ENCODE measurements around the gene NANOS2. TPM values are rescaled to one million over a fixed set of nuclear protein-coding genes. Genes with fewer than 3 reads are reported as not detected.
A peak's percentile ranks its signal among the peaks of the same experiment; 100 is the strongest.

Gene NANOS2
- total and polyA plus RNA-seq, 9 of the 15 experiments (the other 6 are each of a cell fraction or from before 2014, with no cell fraction given) = not detected

DNA sequence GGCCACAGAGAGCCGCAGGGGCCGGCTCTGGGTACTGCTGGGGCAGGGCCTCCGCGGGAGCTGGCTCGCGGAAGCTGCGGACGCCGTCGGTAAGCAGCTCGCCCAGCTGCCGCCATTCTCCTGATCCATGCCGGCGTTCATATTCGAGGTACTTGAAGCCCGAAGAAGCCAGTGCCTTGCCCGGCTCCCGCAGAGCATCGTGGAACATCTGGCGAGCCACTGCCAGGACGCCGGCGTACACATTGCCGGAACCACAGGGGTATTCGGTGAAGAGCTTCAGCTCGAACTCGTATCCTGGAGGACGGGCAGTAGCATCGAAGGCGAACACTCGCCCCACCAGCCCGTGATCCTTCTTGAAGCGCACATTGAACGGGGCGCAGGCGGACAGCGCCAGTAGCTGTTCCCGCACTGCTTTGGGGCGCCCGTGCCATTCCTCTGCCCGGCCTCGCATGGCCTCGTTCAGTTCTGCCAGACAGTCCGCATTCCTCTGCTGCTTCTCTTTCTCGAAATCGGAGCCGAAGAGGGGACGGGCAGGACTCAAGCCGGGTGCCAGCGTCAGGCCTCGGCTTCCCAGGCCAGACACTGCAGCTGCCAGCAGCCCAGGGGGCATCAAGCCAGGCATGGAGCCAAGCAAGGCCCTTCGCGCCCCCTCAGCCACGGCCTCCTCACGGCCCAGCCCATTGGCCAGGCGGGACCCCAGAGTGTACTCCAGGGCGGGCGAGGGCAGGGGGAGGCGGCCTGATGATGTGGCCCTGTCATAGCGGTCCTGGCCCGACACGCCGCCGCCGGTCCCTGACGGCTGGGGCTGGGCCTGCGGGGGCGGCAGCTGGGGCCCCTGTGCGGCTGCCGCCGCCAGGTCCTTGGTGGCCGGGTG is 29.7 kb downstream of the NANOS2 start (continued):
- TF ChIP-seq, protein P1, sequence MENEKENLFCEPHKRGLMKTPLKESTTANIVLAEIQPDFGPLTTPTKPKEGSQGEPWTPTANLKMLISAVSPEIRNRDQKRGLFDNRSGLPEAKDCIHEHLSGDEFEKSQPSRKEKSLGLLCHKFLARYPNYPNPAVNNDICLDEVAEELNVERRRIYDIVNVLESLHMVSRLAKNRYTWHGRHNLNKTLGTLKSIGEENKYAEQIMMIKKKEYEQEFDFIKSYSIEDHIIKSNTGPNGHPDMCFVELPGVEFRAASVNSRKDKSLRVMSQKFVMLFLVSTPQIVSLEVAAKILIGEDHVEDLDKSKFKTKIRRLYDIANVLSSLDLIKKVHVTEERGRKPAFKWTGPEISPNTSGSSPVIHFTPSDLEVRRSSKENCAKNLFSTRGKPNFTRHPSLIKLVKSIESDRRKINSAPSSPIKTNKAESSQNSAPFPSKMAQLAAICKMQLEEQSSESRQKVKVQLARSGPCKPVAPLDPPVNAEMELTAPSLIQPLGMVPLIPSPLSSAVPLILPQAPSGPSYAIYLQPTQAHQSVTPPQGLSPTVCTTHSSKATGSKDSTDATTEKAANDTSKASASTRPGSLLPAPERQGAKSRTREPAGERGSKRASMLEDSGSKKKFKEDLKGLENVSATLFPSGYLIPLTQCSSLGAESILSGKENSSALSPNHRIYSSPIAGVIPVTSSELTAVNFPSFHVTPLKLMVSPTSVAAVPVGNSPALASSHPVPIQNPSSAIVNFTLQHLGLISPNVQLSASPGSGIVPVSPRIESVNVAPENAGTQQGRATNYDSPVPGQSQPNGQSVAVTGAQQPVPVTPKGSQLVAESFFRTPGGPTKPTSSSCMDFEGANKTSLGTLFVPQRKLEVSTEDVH (IDR thresholded peaks at IDR 0.05; ENCODE audit: low read depth, partially characterized antibody) = no peak
- TF ChIP-seq, protein P2, sequence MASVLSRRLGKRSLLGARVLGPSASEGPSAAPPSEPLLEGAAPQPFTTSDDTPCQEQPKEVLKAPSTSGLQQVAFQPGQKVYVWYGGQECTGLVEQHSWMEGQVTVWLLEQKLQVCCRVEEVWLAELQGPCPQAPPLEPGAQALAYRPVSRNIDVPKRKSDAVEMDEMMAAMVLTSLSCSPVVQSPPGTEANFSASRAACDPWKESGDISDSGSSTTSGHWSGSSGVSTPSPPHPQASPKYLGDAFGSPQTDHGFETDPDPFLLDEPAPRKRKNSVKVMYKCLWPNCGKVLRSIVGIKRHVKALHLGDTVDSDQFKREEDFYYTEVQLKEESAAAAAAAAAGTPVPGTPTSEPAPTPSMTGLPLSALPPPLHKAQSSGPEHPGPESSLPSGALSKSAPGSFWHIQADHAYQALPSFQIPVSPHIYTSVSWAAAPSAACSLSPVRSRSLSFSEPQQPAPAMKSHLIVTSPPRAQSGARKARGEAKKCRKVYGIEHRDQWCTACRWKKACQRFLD (CRISPR knock-in tag; IDR thresholded peaks at IDR 0.05) = 0 out of 2 replicates have a peak, but pooled peaks have one; percentile 6
- TF ChIP-seq NFYB (IDR thresholded peaks at IDR 0.05; ENCODE audit: extremely low read depth, insufficient read length) (no peak), KLF16 (IDR thresholded peaks at IDR 0.05) (no peak), NR1H2 (CRISPR knock-in tag; IDR thresholded peaks at IDR 0.05) (no peak), BDP1 (IDR thresholded peaks at IDR 0.05; ENCODE audit: insufficient read depth, insufficient read length) (no peak), CSDE1 (IDR thresholded peaks at IDR 0.05) (no peak), BRD4 (IDR thresholded peaks at IDR 0.05) (0 out of 2 replicates have a peak, but pooled peaks have one; percentile 32), JUNB (CRISPR knock-in tag; conservative IDR thresholded peaks at IDR 0.05) (no peak), RHOXF2B (CRISPR knock-in tag; conservative IDR thresholded peaks at IDR 0.05) (no peak)
- TF ChIP-seq, protein P3, sequence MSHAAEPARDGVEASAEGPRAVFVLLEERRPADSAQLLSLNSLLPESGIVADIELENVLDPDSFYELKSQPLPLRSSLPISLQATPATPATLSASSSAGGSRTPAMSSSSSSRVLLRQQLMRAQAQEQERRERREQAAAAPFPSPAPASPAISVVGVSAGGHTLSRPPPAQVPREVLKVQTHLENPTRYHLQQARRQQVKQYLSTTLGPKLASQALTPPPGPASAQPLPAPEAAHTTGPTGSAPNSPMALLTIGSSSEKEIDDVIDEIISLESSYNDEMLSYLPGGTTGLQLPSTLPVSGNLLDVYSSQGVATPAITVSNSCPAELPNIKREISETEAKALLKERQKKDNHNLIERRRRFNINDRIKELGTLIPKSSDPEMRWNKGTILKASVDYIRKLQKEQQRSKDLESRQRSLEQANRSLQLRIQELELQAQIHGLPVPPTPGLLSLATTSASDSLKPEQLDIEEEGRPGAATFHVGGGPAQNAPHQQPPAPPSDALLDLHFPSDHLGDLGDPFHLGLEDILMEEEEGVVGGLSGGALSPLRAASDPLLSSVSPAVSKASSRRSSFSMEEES (CRISPR knock-in tag; IDR thresholded peaks at IDR 0.05) = no peak
- TF ChIP-seq, protein P4, sequence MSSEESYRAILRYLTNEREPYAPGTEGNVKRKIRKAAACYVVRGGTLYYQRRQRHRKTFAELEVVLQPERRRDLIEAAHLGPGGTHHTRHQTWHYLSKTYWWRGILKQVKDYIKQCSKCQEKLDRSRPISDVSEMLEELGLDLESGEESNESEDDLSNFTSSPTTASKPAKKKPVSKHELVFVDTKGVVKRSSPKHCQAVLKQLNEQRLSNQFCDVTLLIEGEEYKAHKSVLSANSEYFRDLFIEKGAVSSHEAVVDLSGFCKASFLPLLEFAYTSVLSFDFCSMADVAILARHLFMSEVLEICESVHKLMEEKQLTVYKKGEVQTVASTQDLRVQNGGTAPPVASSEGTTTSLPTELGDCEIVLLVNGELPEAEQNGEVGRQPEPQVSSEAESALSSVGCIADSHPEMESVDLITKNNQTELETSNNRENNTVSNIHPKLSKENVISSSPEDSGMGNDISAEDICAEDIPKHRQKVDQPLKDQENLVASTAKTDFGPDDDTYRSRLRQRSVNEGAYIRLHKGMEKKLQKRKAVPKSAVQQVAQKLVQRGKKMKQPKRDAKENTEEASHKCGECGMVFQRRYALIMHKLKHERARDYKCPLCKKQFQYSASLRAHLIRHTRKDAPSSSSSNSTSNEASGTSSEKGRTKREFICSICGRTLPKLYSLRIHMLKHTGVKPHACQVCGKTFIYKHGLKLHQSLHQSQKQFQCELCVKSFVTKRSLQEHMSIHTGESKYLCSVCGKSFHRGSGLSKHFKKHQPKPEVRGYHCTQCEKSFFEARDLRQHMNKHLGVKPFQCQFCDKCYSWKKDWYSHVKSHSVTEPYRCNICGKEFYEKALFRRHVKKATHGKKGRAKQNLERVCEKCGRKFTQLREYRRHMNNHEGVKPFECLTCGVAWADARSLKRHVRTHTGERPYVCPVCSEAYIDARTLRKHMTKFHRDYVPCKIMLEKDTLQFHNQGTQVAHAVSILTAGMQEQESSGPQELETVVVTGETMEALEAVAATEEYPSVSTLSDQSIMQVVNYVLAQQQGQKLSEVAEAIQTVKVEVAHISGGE (CRISPR knock-in tag; IDR thresholded peaks at IDR 0.05) = no peak
- TF ChIP-seq, protein P5, sequence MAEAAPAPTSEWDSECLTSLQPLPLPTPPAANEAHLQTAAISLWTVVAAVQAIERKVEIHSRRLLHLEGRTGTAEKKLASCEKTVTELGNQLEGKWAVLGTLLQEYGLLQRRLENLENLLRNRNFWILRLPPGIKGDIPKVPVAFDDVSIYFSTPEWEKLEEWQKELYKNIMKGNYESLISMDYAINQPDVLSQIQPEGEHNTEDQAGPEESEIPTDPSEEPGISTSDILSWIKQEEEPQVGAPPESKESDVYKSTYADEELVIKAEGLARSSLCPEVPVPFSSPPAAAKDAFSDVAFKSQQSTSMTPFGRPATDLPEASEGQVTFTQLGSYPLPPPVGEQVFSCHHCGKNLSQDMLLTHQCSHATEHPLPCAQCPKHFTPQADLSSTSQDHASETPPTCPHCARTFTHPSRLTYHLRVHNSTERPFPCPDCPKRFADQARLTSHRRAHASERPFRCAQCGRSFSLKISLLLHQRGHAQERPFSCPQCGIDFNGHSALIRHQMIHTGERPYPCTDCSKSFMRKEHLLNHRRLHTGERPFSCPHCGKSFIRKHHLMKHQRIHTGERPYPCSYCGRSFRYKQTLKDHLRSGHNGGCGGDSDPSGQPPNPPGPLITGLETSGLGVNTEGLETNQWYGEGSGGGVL (CRISPR knock-in tag; IDR thresholded peaks at IDR 0.05) = no peak

Data from K562 (cell line).